Activated naive CD8-positive, alpha-beta T cell treated with anti-CD3 and anti-CD28 coated beads, Interleukin-2, amount 50 U/mL, for 16 hours (primary cell): Measurements from ENCODE around the gene NRXN2.
A peak's percentile ranks its signal among the peaks of the same experiment; 100 is the strongest.

Experiments
- DNase-seq: peaks from one replicate; pipeline ENCODE4 v3.0.0-alpha.2; 2020; ENCODE audit warnings: low read depth, low spot score

NRXN2 gene

DNA sequence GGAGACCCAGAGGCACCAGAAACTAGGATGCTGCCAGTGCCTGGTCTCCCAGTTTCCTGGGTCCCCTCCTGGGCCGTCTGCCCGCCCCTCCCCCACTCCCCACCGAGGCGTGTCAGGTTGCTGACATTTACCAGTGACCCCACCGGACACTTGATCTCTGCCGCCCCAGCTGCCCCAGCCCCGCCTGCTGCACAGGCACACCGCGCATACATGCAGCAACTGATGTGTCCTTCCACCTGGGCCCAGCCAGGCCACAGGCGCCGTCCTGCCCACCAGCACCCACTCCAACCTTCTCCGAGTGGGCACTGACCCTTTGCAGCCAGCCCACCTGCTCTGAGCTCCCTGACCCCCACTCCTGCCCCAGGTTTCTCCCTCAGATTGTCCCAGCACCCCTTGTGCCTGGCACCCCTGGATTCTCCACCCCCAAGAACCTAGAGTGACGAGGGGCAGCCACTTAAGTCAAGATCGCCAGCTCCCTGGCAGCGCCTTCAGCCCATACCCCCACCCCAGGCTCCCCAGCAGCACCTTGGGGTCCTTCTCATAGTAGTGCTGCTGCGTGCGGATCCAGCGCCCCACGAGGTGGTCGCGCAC is 36.2 kb upstream of the NRXN2 start:
- DNase-seq: no peak

DNA sequence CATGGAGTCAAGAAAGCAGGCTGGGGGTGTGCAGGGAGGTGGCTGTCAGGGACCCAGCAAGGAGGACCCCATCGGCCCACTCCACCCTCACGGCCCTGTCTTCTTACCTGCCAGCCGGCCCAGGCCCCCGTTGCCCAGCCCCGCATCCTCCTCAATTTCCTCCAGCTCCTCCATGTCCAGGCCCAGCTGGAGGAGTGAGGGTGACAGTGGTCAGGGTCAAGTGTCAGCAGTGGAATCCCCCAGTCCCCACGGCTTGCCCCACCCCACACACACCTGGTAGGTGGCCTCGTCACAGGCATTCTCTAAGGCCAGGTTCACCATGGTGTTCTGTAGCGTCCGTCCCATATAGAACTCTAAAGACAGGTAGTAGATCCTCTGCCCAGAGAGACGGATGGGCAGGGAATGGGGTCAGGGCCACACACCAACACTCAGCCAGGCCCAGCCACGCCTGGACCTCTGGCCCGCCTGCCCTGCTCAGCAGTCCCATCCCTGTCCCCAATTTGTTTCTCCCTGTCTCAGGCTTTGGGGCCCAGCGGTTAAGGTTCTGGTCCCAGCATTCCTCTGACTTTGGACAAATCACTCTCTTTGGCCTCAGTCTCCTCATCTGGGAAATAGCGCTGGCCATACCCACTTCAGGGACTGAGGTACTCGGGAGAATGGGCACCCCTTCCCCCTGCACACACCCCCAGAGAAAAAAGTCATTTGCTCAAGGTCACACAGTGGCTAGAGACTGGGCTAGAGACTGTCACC is 35.5 kb upstream of the NRXN2 start:
- DNase-seq: no peak

DNA sequence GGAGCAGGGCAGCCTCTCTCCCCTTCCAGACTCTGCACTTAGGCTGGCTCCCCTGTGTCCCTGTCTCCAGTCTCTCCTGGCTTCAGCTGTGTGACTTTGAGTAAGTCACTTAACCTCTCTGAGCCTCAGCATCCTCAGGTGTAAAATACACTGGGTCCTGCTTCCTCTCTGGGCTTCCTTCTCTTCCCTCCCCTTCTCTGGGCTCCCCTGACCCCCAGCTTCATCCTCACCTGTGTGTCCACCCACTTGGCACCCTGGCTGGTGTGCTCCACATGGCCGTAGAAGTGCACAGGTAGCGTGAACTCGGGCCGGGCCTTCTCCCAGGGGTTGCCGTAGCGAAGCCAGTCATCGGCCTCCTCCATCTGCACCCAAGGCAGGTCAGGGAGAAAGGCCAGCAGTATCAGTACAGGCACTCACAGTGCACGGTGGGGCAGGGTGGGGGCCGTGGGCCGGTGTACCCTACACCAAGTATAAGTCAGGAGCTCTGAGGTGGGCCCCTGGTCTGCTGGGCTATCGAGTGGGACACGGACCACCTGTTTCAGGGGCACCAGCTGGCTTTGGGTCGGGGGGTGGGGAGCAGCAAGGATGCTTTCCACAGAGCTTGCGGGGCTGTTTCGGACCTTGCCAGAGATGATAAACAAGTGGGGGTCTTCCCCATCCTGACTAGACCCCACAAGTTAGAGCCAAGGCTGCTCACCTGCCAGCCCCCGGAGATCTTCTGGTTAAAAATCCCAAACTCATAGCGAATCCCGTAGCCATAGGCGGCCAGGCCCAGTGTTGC is 34.7 kb upstream of the NRXN2 start:
- DNase-seq: no peak

DNA sequence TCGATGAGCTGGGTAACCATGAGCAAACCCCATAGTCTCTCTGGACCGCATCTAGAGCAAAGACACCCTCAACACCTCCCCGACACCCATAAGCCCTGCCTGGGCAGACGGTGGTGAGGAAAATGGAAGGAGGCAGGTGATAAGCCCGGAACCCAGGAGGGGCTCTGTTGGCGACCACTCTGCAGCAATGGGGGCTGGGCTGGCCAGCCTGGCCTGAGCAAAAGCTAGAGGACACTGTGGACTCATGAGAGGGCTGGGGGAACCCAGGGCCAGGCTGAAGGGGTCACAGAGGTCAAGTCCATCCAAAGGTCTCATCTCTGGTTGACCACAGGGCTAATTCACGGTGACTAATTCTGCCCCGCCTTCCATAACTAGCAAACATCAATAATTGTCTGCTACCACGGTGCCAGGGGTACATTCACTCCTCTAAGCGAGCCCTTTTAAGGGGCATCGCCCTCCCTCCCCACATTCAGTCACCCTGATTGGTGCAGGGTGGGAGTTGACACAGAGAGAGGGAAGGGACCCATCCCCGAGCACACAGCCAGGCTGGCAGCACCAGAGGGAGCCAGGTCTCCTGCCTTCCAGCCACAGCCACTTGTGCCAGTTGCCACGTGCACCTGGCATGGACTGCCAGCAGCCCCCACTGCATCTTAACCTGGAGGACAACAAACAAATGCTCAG is 32.8 kb upstream of the NRXN2 start:
- DNase-seq: no peak

DNA sequence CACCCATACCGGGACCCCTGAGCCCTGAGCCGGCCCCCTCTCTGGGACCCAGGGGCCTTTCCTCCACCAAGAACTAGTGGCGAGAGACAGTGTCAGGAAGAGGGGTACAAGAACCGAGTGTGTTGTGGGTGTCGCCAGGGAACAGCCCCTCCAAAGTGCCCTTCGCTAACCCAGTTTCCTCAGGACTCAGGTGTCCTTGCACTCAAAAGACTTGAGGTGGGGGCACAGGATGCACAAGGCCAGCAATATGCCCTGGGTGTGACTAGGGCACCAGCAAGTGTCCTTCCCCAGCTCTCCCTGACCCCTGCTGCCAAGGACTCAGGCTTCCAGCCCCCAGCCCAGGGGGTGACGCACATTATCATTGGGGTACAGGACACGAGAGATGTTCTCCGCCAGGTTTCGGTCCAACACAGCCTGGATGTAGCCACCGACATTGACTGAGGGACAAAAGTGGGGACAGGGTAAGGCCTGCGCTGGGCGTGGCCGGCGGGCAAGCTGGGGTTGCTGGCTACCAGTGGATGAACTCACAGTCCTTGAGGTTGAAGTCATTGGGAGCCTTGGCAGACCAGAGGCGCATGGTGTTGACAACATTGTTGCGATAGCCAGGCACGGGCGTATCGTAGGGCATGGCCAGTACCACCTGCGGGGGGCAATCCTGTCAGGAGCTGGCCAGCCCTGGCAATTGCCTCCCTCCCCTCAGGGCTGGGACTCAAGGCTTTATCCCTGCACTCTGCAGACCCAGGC is 32.1 kb upstream of the NRXN2 start:
- no peak for DNase-seq

DNA sequence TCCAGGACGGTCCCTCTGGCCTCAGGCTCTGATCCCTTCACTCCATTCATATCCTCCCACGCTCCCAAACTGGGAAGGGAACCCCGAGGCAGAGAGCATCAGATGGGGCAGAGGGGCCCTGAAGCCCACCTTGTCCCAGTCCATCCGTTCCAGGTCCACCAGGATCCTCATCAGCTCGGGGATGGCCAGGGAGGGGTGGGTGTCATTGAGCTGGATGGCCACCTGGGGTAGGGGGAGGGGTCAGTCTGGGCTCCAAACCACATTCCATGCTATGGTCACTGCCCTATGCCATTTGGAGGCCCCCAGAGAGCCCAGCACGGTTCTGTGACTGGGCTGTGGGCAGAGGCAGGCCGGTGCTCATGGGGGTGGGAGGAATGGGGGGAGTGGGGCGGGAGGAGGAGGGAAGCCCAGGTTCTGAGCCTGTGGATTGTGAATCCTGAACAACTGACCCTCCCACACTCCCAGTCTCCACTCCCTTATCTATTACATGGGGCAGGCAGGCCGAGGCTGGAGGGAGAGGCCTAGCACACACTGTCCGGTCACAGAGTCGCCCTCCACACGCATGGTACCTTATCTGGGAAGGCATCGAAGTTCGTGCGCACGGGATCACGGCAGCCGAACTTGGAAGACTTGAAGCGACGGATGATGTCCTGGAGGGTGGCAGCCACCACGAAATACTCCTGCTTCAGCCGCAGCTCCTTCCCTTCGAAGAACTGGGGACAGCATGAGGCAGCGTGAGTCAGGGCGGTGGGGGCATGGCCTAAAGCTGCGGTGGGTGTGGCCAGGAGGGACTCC is 31.3 kb upstream of the NRXN2 start:
- DNase-seq: no peak

DNA sequence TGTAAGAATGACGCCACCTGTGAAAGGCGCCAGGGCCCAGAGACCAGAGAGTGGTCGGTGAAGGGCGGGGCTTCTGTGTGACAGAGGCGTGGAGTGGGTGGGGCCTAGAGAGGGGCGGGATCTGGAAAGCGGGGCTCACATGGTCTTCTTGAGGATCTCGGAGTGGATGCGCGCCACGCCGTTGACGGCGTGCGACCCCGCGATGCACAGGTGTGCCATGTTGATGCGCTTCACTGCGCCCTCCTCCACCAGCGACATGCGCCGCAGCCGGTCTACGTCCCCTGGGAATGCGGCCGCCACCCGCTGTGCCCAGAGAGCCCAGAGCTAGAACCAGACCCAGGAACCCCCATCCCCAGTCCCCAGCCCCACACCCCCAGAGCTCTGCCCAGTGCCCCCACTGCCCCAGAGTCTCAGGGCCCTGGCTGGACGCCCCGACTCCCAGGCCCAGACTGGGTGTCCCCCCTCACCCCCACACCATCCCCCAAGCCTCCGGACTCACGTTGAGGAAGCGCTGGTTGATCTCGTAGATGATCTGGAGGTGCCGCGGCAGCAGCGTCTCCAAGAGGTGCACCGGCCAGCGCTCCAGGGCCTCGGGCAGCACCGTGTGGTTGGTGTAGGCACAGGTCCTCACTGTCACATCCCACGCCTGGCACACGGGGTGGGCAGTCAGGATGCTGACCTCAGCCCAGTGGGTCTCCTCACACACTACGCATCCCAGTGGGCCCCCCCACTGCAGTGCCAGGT is 30.6 kb upstream of the NRXN2 start:
- no peak for DNase-seq

DNA sequence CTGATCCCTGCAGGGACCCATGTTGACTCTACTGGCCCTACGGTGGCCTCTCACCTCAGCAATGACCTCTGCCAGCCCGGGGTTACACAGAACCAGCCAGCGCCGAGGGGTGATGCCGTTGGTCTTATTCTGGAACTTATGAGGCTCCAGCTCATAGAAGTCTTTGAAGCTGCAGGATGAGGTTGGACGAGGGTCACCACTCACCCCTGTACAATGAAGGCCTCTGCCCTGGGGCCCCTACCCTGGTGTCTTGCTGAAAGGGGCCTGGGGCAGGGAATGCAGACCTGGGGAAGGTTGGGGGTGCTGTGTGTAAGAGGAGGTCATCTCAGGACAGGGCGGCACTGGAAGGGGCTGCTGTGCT is 30.0 kb upstream of the NRXN2 start:
- DNase-seq: no peak

DNA sequence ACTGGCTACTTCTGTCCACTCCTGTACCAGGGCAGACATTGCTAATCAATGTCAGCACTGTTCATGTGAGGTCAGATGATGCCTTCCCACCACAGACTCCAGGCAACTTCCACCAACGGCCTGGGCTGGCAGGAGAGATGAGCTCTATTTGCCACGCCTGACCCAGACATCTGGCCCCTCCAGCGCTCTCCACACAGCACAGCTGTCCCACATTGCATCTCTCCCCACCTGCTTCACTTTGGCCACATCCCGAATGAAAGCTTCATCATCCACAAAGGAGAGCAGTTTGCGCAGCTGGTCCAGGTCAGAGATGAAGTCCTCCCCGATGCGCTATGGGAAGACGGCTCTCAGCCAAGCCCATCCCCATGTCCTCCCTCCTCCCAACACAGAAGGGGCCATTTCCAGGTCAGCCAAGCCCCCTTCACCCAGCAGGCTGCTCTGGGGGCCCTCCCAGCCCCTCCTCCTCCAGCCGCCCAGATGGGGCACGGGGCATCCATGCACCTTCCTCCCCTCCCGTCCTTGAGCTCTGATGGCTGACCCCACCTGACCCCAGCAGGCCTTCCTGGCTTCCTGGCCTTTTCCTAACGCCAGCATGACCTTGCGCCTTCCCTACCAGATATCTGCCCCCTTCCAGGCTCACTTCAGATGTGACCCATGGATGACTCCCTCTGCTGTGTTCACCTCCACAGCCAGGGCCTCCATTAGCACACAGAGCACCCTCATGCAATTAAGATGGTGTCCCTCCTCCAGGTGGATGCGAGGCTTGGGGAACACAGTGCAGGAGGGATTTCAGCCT is 29.4 kb upstream of the NRXN2 start:
- no peak for DNase-seq

DNA sequence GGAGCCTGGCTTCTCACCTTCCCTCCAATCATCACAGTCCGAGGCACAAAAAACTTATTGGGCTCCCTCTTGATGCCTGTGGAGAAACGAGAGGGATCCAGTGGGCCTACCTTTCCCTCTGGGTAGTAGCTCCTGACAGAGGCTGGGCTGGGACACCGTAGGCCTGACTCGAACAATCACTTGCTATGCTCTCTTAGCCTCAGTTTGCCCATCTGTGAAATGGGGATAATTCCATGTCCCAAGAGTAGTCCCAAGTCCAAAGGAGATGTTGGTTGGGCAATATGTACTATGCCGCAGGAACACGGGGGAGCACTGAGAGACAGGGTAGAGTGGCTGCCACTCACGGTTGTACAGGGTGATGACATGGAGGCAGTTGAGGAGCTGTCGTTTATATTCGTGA is 28.6 kb upstream of the NRXN2 start:
- DNase-seq: no peak

DNA sequence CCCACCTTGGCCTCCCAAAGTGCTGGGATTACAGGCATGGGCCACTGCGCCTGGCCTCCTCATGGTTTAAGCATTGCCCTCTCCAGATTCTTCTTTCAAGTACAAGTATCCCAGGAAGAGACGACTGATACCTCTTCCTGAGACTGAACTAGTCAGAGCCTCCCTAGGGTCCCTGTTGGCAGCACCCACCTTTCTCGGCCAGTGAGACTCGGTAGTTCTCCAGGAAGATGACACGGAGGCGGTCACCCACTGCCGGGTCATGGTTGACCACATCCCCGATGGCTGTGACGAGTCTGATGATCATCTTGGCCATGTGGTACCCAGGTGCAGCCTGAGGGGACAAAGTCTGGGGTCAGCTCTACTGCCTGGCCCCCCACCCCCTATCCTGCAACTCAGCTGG is 28.1 kb upstream of the NRXN2 start:
- no peak for DNase-seq

DNA sequence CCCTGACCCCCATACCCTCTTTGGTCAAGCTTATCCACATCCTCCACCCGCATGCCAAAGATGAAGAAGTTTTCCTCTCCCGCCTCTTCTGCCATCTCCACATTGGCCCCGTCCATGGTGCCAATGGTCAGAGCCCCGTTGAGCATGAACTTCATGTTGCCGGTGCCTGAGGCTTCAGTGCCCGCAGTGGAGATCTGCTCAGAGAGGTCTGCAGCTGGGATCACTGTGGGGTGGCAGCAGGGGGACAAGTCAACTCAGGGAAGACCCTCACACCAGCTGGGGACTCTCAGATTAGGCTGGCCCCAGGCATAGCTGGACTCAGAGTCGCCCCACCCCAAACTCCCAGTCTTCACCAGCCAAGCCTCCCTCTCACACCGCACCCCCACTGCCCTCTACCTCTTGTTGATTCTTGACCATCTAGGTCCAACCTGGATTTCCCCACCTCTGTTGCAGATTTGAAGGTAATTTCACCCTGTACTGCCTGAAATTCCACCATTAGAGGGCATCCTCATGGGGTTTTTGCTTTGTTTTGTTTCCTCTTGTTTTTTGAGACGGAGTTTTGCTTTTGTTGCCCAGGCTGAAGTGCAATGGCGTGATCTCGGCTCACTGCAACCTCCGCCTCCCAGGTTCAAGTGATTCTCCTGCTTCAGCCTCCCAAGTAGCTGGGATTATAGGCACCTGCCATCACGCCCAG is 27.5 kb upstream of the NRXN2 start:
- no peak for DNase-seq

DNA sequence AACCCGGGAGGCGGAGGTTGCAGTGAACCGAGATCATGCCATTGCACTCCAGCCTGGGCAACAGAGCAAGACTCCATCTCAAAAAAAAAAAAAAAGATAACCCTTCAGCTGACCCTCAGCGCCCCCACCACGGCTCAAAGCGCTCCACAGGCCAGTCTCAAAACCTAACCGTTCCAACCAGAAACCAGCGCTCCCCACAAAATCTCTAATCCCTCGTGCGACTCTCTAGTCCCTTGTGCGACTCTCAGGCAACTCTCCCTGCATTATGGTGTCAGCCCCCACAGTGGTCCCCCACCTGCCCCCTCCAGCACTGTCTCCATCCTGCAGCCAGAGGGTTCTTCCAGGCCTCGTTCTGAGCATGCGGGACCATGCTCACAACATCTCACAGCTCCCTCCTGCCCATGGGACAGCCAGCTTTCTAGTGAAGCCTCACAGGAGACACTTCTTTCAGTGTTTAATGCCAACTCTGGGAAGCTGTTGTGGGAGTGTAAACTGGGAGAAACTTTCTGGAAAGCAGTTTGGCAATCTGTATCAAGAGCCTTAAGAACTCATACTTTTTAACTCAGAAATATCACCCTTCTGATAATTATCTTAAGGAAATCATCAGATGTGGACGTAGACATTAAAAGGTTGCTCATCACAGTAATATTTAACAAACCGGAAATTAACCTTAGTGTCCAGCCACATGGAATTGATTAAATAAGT is 25.1 kb upstream of the NRXN2 start:
- no peak for DNase-seq

DNA sequence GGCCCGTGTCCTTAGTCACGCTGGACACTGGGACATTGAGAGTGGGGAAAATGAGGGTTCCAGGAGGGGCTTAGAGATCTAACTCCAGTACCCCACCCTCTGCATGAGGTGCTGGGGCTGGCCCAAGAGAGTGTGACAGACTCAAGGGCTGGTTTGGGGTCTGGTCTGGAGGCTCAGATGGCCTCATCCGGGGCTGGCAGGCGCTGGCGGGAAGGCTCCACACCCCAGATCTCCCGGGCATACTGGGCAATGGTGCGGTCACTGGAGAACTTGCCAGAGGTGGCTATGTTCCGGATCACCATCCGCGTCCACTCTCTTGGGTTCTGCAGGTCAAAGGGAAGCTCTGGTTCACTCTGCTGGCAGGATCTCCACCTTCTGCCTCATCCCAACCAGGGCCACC is 23.5 kb upstream of the NRXN2 start:
- DNase-seq: no peak

DNA sequence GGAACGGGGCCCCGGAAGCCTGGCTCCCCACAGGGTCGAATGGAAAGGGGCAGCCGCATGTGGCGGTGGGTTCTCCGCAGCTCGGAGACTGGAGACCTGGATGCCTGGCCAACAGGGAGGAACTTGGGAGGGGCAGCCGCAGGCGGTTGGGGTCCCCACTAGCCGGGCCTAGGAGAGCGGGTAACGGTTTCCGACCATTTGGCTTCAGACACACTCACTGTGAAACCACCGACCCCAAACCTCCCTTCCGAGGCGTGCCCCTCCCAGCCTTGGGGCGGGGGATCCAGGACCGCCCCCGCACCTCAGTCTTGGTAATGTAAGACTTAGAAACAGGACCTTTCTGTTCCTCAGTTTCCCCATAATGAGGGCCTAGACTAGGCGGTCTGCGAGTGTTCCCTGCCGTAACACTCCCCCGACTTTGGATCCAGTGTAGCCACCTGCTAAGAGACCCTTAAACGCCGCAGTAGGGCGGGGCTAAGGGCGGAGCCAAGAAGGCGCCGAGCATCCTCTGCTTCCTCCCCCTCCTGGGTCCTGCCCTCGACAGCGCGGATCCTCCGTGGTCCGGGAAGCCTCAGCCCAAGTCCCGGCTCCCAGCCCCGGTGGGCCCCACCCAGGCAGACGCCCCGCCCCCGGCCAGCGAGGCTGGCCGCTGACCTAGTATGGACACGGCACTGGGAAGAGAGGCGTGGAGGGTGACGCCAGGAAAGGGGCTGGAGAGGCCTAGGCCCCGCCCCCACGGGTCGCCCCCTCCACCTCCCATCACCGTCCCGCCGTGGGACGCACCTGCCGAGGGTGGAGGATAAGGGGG is 22.7 kb upstream of the NRXN2 start:
- DNase-seq: peak; percentile 37

DNA sequence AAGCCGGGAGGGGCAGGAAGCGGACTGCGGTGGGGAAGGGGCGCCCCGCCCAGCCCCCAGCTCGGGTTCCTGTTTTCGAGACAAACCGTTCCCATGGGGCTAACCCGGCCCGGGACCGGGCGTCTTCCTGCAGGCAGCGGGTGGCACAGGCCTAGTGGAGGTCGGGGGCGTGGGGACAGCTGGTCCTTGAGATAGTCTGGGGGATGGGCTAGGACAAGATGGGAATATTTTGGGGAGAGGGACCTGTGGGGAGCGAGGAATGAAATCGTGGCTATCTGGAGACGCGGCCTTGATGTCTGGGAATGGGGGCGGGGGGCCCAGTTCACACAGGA is 22.2 kb upstream of the NRXN2 start:
- no peak for DNase-seq

DNA sequence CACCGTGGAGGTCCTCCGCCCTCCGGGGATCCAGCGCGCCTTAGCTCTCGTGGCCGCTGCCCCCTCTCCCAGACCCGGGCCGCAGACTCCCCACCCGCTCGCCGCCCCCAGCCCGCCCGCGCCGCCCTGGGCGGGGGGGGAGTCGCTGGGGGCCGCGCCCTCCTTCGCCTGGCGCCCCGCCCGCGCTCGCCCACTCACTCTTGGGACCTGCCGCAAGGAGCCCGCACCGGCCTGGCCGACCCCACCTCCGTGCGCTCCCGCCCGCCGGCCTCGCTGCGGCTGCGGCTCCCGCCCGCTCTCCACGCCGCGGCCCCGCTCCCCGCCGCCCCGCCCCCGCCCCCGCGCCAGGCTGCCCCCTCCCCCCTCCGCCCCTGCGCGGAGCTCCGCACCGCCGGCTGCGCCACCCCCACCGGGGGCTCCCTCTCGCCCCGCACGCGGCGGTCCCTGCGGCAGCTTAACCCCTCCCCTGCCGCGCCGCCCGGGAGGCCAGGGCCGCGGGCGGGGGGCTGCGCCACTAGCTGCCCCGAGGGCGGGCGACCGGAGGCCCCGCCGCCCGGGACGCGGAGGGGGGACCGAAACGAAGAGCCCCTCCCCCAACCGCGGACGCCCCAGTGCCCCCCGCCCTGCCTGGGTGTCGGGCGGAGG is 21.7 kb upstream of the NRXN2 start:
- DNase-seq: no peak
